ENCODE results near the gene DRAXIN.

DNA sequence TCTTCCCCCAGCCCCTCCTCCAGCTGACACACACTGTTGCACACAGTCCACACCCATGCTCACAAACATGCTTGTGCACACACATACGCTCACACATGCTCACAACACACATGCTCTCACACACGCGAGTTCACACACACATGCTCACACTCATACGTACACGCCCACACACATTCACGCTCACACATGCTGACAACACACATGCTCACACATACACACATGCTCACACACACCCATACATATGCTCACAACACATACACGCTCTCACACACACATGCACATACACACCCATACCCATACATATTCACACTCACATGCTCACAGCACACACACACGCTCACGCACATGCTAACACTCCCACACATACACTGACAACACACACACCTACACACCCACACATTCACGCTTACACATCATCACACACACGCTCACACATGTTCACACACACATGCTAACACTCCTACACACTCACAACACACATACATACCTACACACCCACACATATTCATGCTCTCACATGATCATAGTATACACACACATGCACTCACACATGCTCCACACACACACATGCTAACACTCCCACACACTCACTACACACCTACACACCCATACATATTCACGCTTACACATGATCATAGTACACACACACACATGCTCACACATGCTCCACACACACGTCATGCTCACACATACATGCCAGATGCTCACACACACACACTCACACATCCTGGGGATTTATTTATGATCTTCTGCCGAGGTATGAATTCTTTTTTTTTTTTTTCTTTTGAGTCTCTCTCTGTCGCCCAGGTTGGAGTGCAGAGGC, 10.7 kb downstream of the DRAXIN start:
- TF ChIP-seq FOXA1 (IDR thresholded peaks at IDR 0.05) (no peak), SUZ12 (IDR thresholded peaks at IDR 0.05) (no peak), L3MBTL2 (conservative IDR thresholded peaks at IDR 0.05) (no peak), CTBP1 (IDR thresholded peaks at IDR 0.05; ENCODE audit: borderline replicate concordance) (no peak), ZNF384 (IDR thresholded peaks at IDR 0.05) (no peak), ELF4 (IDR thresholded peaks at IDR 0.05) (no peak), LEF1 (IDR thresholded peaks at IDR 0.05; ENCODE audit: borderline replicate concordance) (no peak), FOXM1 (IDR thresholded peaks at IDR 0.05; ENCODE audit: borderline replicate concordance) (no peak), SP1 (IDR thresholded peaks at IDR 0.05) (no peak), ARNT (IDR thresholded peaks at IDR 0.05) (no peak)
- TF ChIP-seq, protein P1, sequence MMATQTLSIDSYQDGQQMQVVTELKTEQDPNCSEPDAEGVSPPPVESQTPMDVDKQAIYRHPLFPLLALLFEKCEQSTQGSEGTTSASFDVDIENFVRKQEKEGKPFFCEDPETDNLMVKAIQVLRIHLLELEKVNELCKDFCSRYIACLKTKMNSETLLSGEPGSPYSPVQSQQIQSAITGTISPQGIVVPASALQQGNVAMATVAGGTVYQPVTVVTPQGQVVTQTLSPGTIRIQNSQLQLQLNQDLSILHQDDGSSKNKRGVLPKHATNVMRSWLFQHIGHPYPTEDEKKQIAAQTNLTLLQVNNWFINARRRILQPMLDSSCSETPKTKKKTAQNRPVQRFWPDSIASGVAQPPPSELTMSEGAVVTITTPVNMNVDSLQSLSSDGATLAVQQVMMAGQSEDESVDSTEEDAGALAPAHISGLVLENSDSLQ (IDR thresholded peaks at IDR 0.05): no peak
